Measurements from ENCODE around the gene ZNF664. TPM values are rescaled to one million over a fixed set of nuclear protein-coding genes. Genes with fewer than 3 reads are reported as not detected.

ZNF664 gene
- total RNA-seq, 3 donors from 2014 or later, result 101 to 132 (median 101) TPM

- intact Hi-C loops (cut with DNase I, micrococcal nuclease), result no loop called here
These were observed 73.4 kb downstream of the ZNF664 start for GRCh38 chr12:124046456-124046740.

GRCh38 chr12:124047045-124047566 lies 74.1 kb downstream of the ZNF664 start:
- H3K9me3 ChIP-seq, result peaks cover 14% of the 10 kb centered on the region
- DNase-seq, result no peak
- H3K4me1 ChIP-seq (ENCODE audit: low read depth), result no peaks in the 10 kb centered on the region
- H3K36me3 ChIP-seq (ENCODE audit: low read depth), result no peaks in the 10 kb centered on the region
- ATAC-seq, result no peak
- intact Hi-C loops (cut with DNase I, micrococcal nuclease), result no loop called here
- TF ChIP-seq, protein P1, sequence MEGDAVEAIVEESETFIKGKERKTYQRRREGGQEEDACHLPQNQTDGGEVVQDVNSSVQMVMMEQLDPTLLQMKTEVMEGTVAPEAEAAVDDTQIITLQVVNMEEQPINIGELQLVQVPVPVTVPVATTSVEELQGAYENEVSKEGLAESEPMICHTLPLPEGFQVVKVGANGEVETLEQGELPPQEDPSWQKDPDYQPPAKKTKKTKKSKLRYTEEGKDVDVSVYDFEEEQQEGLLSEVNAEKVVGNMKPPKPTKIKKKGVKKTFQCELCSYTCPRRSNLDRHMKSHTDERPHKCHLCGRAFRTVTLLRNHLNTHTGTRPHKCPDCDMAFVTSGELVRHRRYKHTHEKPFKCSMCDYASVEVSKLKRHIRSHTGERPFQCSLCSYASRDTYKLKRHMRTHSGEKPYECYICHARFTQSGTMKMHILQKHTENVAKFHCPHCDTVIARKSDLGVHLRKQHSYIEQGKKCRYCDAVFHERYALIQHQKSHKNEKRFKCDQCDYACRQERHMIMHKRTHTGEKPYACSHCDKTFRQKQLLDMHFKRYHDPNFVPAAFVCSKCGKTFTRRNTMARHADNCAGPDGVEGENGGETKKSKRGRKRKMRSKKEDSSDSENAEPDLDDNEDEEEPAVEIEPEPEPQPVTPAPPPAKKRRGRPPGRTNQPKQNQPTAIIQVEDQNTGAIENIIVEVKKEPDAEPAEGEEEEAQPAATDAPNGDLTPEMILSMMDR (IDR thresholded peaks at IDR 0.05), result no peak
- H3K4me3 ChIP-seq, result no peak overlapping the region

More at GRCh38 chr12:124046456-124046740, 73.4 kb downstream of the ZNF664 start:
- no peaks in the 10 kb centered on the region for H3K4me1 ChIP-seq (ENCODE audit: low read depth)
- H3K9me3 ChIP-seq, result peaks cover 14% of the 10 kb centered on the region
- TF ChIP-seq, protein P1 (IDR thresholded peaks at IDR 0.05), result no peak
- ATAC-seq, result no peak
- no peak overlapping the region for H3K4me3 ChIP-seq
- no peak for DNase-seq
- H3K36me3 ChIP-seq (ENCODE audit: low read depth), result no peaks in the 10 kb centered on the region

DNA sequence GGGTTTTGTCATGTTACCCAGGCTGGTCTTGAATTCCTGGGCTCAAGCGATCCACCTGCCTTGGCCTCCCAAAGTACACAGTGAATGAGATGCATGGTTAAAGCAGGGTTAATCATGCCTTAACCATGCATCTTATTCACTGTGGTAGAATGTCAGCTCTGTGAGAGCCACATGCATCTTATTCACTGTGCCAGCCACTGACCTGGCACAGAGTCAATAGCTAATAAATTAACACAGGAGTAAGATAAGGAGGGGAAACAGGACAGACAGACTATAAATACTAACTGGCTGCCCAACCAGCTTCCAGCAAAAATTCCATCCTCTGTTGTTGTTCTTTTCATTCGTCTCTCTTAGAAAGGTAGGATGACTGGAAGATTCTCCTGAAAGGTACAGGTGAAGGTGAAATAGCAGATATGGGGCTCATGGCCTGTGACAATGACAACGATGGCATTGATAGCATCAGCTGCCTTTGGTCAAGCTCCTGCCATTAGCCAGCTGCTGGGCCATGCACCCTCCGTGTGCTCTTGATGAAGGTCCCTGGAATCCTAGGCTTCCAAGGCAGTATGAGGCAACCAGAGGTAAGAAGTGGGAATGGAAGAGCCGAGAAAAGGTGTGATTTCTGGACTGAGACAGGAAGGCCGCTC lies 76.6 kb downstream of the ZNF664 start:
- Histone ChIP-seq H3K4me3 (no peak overlapping the region), H3K4me1 (ENCODE audit: low read depth) (peaks cover 2% of the 10 kb centered on the region), H3K9me3 (peaks cover 14% of the 10 kb centered on the region), H3K36me3 (ENCODE audit: low read depth) (no peaks in the 10 kb centered on the region)
- intact Hi-C loops (cut with DNase I, micrococcal nuclease), result loop anchor here in 1 of 2 donors (10.0 kb wide), 1 partner anchor 265 kb away; no protein-coding TSS in a partner anchor
- ATAC-seq (no peak), DNase-seq (no peak)
- TF ChIP-seq, protein P1 (IDR thresholded peaks at IDR 0.05), result no peak

GRCh38 chr12:124053851-124054250 lies 80.8 kb downstream of the ZNF664 start:
- intact Hi-C loops (cut with DNase I, micrococcal nuclease), result loop anchor here in 1 of 2 donors (10.0 kb wide), 1 partner anchor 261 kb away; no protein-coding TSS in a partner anchor
- Histone ChIP-seq H3K9me3 (no peaks in the 10 kb centered on the region), H3K4me1 (ENCODE audit: low read depth) (peaks cover 2% of the 10 kb centered on the region), H3K36me3 (ENCODE audit: low read depth) (no peaks in the 10 kb centered on the region), H3K4me3 (no peak overlapping the region)
- TF ChIP-seq, protein P1 (IDR thresholded peaks at IDR 0.05), result peak; percentile 10
- peak in 2 of 3 donors; percentile 54 to 58 for DNase-seq
- peak; percentile 57 for ATAC-seq

GRCh38 chr12:124055066-124055465 lies 82.1 kb downstream of the ZNF664 start:
- TF ChIP-seq, protein P1 (IDR thresholded peaks at IDR 0.05), result no peak
- Histone ChIP-seq H3K9me3 (no peaks in the 10 kb centered on the region), H3K36me3 (ENCODE audit: low read depth) (no peaks in the 10 kb centered on the region), H3K4me3 (no peak overlapping the region), H3K4me1 (ENCODE audit: low read depth) (peaks cover 2% of the 10 kb centered on the region)
- intact Hi-C loops (cut with DNase I, micrococcal nuclease), result loop anchor here in 1 of 2 donors (10.0 kb wide), 1 partner anchor 260 kb away; no protein-coding TSS in a partner anchor
- DNase-seq (no peak), ATAC-seq (no peak)
